Measurements from ENCODE around the gene TMEM255A.

Gene TMEM255A

DNA sequence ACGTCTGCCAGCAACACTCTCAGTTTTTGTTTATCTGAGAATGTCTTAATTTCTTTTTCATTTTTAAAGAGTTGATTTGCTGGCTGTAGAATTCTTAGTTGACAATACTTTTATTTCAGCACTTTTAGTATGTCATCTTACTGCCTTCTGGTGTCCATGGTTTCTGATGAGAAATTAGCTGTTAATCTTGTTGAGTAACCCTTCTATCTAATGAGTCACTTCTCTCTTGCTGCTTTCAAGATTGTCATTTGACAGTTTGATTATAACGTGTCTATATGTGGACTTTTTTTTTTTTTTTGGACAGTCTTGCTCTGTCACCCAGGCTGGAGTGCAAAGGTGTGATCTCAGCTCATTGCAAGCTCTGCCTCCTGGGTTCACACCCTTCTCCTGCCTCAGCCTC, 24.0 kb upstream of the TMEM255A start:
- TF ChIP-seq, protein P1, sequence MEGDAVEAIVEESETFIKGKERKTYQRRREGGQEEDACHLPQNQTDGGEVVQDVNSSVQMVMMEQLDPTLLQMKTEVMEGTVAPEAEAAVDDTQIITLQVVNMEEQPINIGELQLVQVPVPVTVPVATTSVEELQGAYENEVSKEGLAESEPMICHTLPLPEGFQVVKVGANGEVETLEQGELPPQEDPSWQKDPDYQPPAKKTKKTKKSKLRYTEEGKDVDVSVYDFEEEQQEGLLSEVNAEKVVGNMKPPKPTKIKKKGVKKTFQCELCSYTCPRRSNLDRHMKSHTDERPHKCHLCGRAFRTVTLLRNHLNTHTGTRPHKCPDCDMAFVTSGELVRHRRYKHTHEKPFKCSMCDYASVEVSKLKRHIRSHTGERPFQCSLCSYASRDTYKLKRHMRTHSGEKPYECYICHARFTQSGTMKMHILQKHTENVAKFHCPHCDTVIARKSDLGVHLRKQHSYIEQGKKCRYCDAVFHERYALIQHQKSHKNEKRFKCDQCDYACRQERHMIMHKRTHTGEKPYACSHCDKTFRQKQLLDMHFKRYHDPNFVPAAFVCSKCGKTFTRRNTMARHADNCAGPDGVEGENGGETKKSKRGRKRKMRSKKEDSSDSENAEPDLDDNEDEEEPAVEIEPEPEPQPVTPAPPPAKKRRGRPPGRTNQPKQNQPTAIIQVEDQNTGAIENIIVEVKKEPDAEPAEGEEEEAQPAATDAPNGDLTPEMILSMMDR (conservative IDR thresholded peaks at IDR 0.05; ENCODE audit: low read depth, low read length), result no peak
- DNase-seq (ENCODE audit: low read depth), result no peak
- H3K4me3 ChIP-seq (ENCODE audit: low read depth, low read length), result no peak overlapping the region

DNA sequence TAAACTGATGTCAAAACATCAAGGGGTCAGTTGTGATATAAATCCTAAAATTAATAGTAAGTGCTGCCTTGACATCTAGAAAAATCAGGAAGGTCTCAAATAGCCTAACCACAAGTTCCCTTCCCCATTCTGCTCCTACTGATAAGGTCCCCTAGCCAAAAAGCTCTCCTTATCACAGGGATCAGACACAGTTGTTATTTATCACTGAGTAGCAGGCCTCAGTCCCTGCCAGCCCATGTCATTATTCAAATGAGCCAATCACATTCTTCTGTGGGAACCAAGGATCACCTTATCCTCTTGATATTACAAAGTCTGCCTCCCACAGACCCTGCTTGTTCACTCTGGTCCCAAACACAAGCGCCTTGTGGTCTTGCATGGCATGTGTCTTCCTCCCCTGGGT, 23.3 kb upstream of the TMEM255A start:
- no peak for DNase-seq (ENCODE audit: low read depth)
- no peak overlapping the region for H3K4me3 ChIP-seq (ENCODE audit: low read depth, low read length)
- TF ChIP-seq, protein P1 (conservative IDR thresholded peaks at IDR 0.05; ENCODE audit: low read depth, low read length), result no peak

DNA sequence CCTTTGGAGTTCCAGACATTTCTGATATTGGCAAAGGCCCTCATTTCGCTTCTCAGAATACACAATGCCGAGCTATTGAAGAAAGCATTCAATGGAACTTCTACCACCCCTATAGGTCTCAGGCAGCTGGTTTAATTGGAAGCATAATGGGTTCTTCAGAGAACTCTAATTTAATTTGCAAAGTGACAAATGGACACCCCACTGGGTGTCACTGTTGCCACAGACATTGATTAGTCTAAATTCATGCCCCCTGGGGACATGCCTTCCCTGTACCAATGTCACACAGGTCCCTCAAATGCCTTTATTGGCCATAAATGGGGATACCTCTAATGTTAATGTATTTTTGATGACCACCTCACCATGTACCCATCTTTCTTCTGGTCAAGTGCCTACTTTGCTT, 22.9 kb upstream of the TMEM255A start:
- H3K4me3 ChIP-seq (ENCODE audit: low read depth, low read length), result no peak overlapping the region
- no peak for DNase-seq (ENCODE audit: low read depth)
- TF ChIP-seq, protein P1 (conservative IDR thresholded peaks at IDR 0.05; ENCODE audit: low read depth, low read length), result no peak

DNA sequence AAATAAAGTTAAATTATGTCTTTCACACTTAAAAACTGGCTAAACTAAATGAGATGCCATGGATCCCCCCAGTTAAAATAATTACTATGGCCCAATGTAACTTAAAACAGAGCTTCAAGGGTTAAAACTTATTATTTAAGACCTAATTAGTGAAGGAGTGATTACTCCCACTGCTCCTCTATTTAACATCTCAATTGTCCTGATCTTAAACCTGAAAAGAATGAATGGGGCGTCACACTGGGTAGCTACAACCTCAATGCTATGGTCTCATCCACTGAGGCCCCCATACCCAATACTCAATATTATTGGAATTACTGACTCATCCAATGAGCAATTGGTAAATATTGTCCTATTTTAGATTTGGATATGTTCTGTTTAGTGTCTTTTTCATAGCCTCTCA, 21.1 kb upstream of the TMEM255A start:
- no peak for DNase-seq (ENCODE audit: low read depth)

DNA sequence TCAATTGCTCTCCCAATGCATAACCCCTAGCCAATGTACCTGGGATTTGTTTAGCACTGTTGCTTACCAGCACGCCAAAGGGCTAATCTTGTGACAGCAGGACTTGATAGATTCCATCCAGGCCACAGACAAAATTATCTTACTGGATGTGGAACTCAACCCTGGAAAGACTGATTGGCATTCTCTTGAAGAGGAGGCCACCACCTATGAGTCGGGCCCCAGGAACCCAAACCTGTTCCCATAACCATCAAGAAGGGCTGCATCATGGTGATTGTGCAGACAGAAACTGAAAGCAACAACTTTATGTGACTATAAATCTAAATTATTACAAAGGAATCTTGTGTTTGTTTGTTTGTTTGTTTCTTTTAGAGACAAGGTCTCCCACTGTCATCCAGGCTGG, 19.9 kb upstream of the TMEM255A start:
- no peak for DNase-seq (ENCODE audit: low read depth)
- no peak overlapping the region for H3K4me3 ChIP-seq (ENCODE audit: low read depth, low read length)
- TF ChIP-seq, protein P1 (conservative IDR thresholded peaks at IDR 0.05; ENCODE audit: low read depth, low read length), result no peak

More for the DNA sequence above, 21.1 kb upstream of the TMEM255A start:
- H3K4me3 ChIP-seq (ENCODE audit: low read depth, low read length), result no peak overlapping the region
- TF ChIP-seq, protein P1 (conservative IDR thresholded peaks at IDR 0.05; ENCODE audit: low read depth, low read length), result no peak

DNA sequence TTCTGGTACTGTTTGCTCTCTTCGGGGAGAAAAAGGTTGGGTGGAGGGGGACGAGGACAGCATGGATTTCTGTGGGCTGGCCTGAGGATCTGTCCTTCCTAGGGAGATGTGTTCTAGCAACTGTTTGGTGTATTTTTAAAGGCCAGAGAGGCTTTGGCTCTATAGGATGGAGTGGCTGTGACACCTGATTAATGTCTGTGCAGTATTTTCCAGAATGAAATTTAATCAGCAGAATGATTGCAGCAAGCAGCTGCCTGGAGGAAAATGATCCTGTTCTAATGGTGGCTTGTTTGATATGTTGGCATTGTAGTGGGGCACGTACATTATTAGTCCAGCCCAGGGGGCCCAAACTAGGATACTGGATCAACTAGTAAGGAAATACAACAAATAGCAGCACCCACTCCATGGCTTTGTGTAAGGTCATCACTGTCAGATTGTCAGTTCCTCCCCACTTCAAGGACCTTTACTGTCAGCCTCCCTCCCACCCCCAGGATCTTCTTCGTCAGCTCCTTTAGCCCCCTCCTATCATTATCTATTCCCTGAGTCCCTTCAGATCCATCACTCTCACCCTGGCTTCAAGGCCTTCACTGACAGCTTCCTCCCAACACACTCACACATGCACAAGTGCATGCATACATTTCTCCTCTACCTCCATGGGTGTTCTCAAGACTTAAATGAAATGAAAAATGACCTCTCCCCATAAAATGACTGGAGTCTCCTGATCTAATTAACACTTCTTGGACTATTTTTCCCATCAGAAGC, 10.4 kb upstream of the TMEM255A start:
- no peak overlapping the region for H3K4me3 ChIP-seq (ENCODE audit: low read depth, low read length)
- DNase-seq (ENCODE audit: low read depth), result no peak
- TF ChIP-seq, protein P1 (conservative IDR thresholded peaks at IDR 0.05; ENCODE audit: low read depth, low read length), result no peak

DNA sequence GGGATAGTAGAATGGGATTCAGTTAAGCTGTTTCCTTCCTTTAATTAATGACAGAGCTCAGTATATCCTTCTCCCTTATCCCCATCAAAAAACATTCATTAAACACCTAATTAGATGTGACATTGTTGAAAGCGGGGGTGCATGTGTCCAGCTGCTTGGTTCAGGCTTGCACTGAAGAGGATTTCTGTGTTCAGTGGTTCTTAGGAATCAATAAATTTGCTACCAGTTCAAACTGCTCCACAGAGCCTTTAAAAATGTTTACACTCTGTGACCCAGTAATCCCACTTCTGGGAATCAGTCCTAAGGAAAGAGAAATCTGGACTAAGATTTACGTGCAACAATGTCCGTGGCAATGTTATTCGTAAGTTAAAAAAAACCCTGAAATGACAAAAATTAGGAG, 7.2 kb upstream of the TMEM255A start:
- TF ChIP-seq, protein P1 (conservative IDR thresholded peaks at IDR 0.05; ENCODE audit: low read depth, low read length), result no peak
- no peak overlapping the region for H3K4me3 ChIP-seq (ENCODE audit: low read depth, low read length)
- DNase-seq (ENCODE audit: low read depth), result no peak

All from choroid plexus epithelial cell (primary cell).